GM12878 (cell line): ENCODE measurements around the gene SMKR1. TPM values are rescaled to one million over a fixed set of nuclear protein-coding genes. Genes with fewer than 3 reads are reported as not detected.

ENCODE experiments used
- ATAC-seq: fragments of 200-7000 bp; cut with Tn5 transposase; 3 replicates; pipeline ENCODE4 v1.9.1; 2020; ENCODE audit warnings: mild to moderate bottlenecking, moderate library complexity
- BruUV-seq: library from RNA; stranded (reverse); fragments of 400-500 nt; replicated peaks from 2 replicates; lab custom pipeline; 2021; lab: Mats Ljungman, UMichigan
- CTCF ChIA-PET: fragments of 300-600 bp; sonication (Branson Sonifier 250); formaldehyde crosslinking; extraction: SDS; loops from one replicate; lab custom pipeline; 2021; ENCODE audit warnings: inconsistent platforms; lab: Yijun Ruan, JAX
- POLR2A ChIA-PET: fragments of 350-600 bp; formaldehyde crosslinking; extraction: SDS; loops from one replicate; lab custom pipeline; 2021; ENCODE audit warnings: inconsistent platforms; lab: Charles Lee
- RAD21 ChIA-PET: fragments of 300-600 bp; sonication (Branson Sonifier 250); formaldehyde crosslinking; loops from one replicate; lab custom pipeline; 2023; ENCODE audit warnings: antibody characterized with exemption; ENCODE audit not compliant: unreplicated experiment; lab: Charles Lee
- SMC1A ChIA-PET: fragments of 300-600 bp; sonication (Branson Sonifier 250); formaldehyde crosslinking; loops from one replicate; lab custom pipeline; 2023; ENCODE audit not compliant: unreplicated experiment, uncharacterized antibody; lab: Charles Lee
- DNase-seq: peaks from one replicate; pipeline ENCODE4 v3.0.0-alpha.2; 2011; ENCODE audit warnings: low read depth, low spot score
- FAIRE-seq: peaks from 3 replicates; lab custom pipeline; 2011; peaks lifted over from hg19 to GRCh38; lab: Jason Lieb, UNC
- H2AFZ ChIP-seq: 2 replicates; pipeline ENCODE4 v1.6.0; 2011; ENCODE audit warnings: low read depth, low read length, control low read depth; ENCODE audit not compliant: control insufficient read depth
- H3K27ac ChIP-seq: 2 replicates; pipeline ENCODE4 v1.5.1; 2011; ENCODE audit warnings: control low read depth; ENCODE audit not compliant: control insufficient read depth, insufficient read depth
- H3K27me3 ChIP-seq, 2 experiments: replicated peaks in 1 of 2; 2 replicates each; pipeline versions ENCODE4 v1.6.0 to v1.6.1; 2011; ENCODE audit warnings: low read length in 1 of 2; ENCODE audit not compliant: control insufficient read depth in 2 of 2, insufficient read depth in 2 of 2
- H3K36me3 ChIP-seq, 2 experiments: 2 replicates each; pipeline ENCODE4 v1.5.1; 2011; ENCODE audit warnings: low read length in 1 of 2; ENCODE audit not compliant: control insufficient read depth in 2 of 2, insufficient read depth in 2 of 2
- H3K4me1 ChIP-seq: 2 replicates; pipeline ENCODE4 v1.6.1; 2011; ENCODE audit warnings: mild to moderate bottlenecking, low read length, moderate library complexity, mixed read lengths; ENCODE audit not compliant: control insufficient read depth, insufficient read depth
- H3K4me2 ChIP-seq: 2 replicates; pipeline ENCODE4 v1.6.0; 2011; ENCODE audit warnings: control low read depth; ENCODE audit not compliant: control insufficient read depth, insufficient read depth
- H3K4me3 ChIP-seq: fragments of 200-600 bp; sonication (generic); 2 replicates; pipeline ENCODE4 v1.5.1; 2016
- H3K79me2 ChIP-seq: 2 replicates; pipeline ENCODE4 v1.6.0; 2011; ENCODE audit warnings: low read length; ENCODE audit not compliant: control insufficient read depth, insufficient read depth
- H3K9ac ChIP-seq: 2 replicates; pipeline ENCODE4 v1.8.0; 2011; ENCODE audit warnings: low read length, control low read depth, mixed read lengths; ENCODE audit not compliant: control insufficient read depth, insufficient read depth
- H3K9me3 ChIP-seq: replicated peaks from 3 replicates; pipeline ENCODE4 v1.5.1; 2011; ENCODE audit warnings: mild to moderate bottlenecking, low read length; ENCODE audit not compliant: control insufficient read depth, insufficient read depth
- H4K20me1 ChIP-seq: 2 replicates; pipeline ENCODE4 v1.6.0; 2011; ENCODE audit not compliant: control insufficient read depth, insufficient read depth
- BCL11A ChIP-seq: IDR thresholded peaks from 2 replicates; pipeline ENCODE4 v1.6.1; 2011; ENCODE audit warnings: low read depth, low read length
- CBFB ChIP-seq: IDR thresholded peaks from 2 replicates; pipeline ENCODE4 v1.6.1; 2016; ENCODE audit warnings: antibody characterized with exemption, low read depth
- EP300 ChIP-seq, 2 experiments: fragments of 150-350 bp in 1 of 2; IDR thresholded peaks; 2 replicates each; pipeline ENCODE4 v1.6.1; 2011 to 2012; ENCODE audit warnings: low read depth in 2 of 2, low read length in 2 of 2, borderline replicate concordance in 1 of 2, improper control_type of control experiment in 1 of 2, inconsistent platforms in 1 of 2; ENCODE audit not compliant: control insufficient read depth in 1 of 2
- HDAC6 ChIP-seq: fragments of 200-600 bp; sonication (generic); IDR thresholded peaks from one replicate; pipeline ENCODE4 v1.8.0; 2017; ENCODE audit warnings: antibody characterized with exemption; ENCODE audit not compliant: unreplicated experiment
- IKZF1 ChIP-seq: fragments of 450-650 bp; conservative IDR thresholded peaks from 2 replicates; pipeline ENCODE4 v1.6.1; 2017; ENCODE audit warnings: antibody characterized with exemption, mild to moderate bottlenecking
- IKZF2 ChIP-seq, 2 experiments: fragments of 450-650 bp; IDR thresholded peaks; 2 replicates each; pipeline ENCODE4 v1.6.1; 2017; ENCODE audit warnings: mild to moderate bottlenecking in 2 of 2, moderate library complexity in 2 of 2
- TCF3 ChIP-seq: IDR thresholded peaks from 2 replicates; pipeline ENCODE4 v1.6.1; 2012; ENCODE audit warnings: low read depth, mild to moderate bottlenecking, low read length, borderline replicate concordance; ENCODE audit not compliant: insufficient read depth
- ZBTB11 ChIP-seq: fragments of 450-650 bp; formaldehyde crosslinking; IDR thresholded peaks from 2 replicates; pipeline ENCODE4 v1.5.0; 2022; ENCODE audit warnings: mild to moderate bottlenecking, missing genetic modification characterization
- ZNF384 ChIP-seq: IDR thresholded peaks from 2 replicates; pipeline ENCODE4 v1.6.1; 2012; ENCODE audit warnings: low read depth, mild to moderate bottlenecking, low read length, improper control_type of control experiment, borderline replicate concordance
- WGBS: methylation state at CpG from one replicate; pipeline ENCODE4 v1.1.6; 2016; ENCODE audit warnings: low lambda C conversion rate; ENCODE audit not compliant: insufficient replicate concordance, insufficient coverage; ENCODE audit errors: missing lambda C conversion rate; 5-methylcytosine and 5-hydroxymethylcytosine counted together
- in situ Hi-C: fragments of 300-500 bp; cut with MboI; formaldehyde crosslinking; loops from 9 replicates; pipeline ENCODE4 v1.14.3; 2018; ENCODE audit warnings: mixed read lengths
- intact Hi-C: fragments of 100-400 bp; cut with micrococcal nuclease; formaldehyde crosslinking; loops from one replicate; pipeline ENCODE4 v1.14.2; 2022; ENCODE audit not compliant: unreplicated experiment
- polyA plus RNA-seq, 11 experiments: library from polyadenylated mRNA; depleted of rRNA in 4 of 11; unstranded in 6 of 11; stranded (reverse) in 5 of 11; fragments of >200 nt; fragmentation: Nextera tagmentation in 4 of 11; fragmentation: Illumina TruSeq in 1 of 11; extraction: Ambion mirVana in 4 of 11; extraction: Trizol in 1 of 11; gene quantifications; 1 replicate in 1 of 11; 2 replicates in 10 of 11; pipeline versions ENCODE4 v1.2.1 to v1.2.3, GENCODE V29; 2011 to 2016; ENCODE audit warnings: inconsistent platforms in 2 of 11, missing spikeins in 2 of 11, low read depth in 1 of 11
- total RNA-seq, 4 experiments: library from RNA; depleted of rRNA in 3 of 4; stranded (reverse); fragments of >200 nt in 3 of 4; fragmentation: Illumina TruSeq in 1 of 4; extraction: Trizol in 1 of 4; gene quantifications; 2 replicates each; pipeline versions ENCODE4 v1.2.1 to v1.2.3, GENCODE V29; 2013 to 2021
- TF ChIP-seq, protein P1 (sequence below): fragments of 450-650 bp; IDR thresholded peaks from 2 replicates; pipeline ENCODE4 v1.6.1; 2017; ENCODE audit warnings: borderline replicate concordance

Gene SMKR1
- total and polyA plus RNA-seq, 10 of the 15 experiments (the other 5 are each of a cell fraction or from before 2014, with no cell fraction given), result 0.37 to 2.6 (median 0.83) TPM

GRCh38 chr7:129498021-129498420 lies 4.3 kb upstream of the SMKR1 start:
- SMC1A ChIA-PET, result no interaction called here
- RAD21 ChIA-PET, result no interaction called here
- WGBS, result 100% methylated on average over 1 of the region's 1 CpG
- DNase-seq, result no peak
- no peak overlapping the region for H2AFZ ChIP-seq
- no peaks in the 10 kb centered on the region for H4K20me1 ChIP-seq
- CTCF ChIA-PET, result no interaction called here
- no peaks in the 10 kb centered on the region for H3K27me3 ChIP-seq
- H3K9ac ChIP-seq, result no peak overlapping the region
- no peak overlapping the region for H3K4me2 ChIP-seq
- TF ChIP-seq, protein P1, sequence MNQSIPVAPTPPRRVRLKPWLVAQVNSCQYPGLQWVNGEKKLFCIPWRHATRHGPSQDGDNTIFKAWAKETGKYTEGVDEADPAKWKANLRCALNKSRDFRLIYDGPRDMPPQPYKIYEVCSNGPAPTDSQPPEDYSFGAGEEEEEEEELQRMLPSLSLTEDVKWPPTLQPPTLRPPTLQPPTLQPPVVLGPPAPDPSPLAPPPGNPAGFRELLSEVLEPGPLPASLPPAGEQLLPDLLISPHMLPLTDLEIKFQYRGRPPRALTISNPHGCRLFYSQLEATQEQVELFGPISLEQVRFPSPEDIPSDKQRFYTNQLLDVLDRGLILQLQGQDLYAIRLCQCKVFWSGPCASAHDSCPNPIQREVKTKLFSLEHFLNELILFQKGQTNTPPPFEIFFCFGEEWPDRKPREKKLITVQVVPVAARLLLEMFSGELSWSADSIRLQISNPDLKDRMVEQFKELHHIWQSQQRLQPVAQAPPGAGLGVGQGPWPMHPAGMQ, result no peak
- in situ Hi-C loops (no loop called here), intact Hi-C loops (no loop called here)
- H3K9me3 ChIP-seq, result no peaks in the 10 kb centered on the region
- H3K4me3 ChIP-seq, result no peak overlapping the region
- POLR2A ChIA-PET, result no interaction called here
- H3K36me3 ChIP-seq, result no peaks in the 10 kb centered on the region
- no TSS peak for BruUV-seq
- H3K4me1 ChIP-seq, result peaks cover 22% of the 10 kb centered on the region; the same call in 1 of the 2 replicates
- ATAC-seq, result no peak
- no peak overlapping the region for H3K27ac ChIP-seq
- no peak for FAIRE-seq
- H3K79me2 ChIP-seq, result no peaks in the 10 kb centered on the region

DNA sequence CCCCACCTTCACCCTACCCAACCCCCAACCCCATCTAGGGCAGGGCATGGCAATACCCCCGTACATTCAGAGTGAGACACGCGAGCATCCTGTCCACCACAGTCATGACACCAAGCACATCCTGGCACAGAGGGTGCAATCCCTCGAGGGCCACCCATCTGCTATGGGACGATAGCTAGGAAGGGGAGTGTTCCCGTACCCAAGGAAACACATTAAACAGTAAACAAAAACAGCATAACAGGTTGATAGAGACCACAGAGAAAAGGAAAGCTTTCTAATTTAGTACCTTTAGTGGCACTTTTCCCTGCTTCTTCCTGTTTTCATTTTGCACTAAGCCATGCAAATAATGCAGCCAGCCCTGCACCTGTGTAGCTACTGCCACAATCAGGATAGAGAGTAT lies 2.3 kb upstream of the SMKR1 start:
- peak overlapping the region; percentile 59 for H2AFZ ChIP-seq
- H3K27me3 ChIP-seq, result no peaks in the 10 kb centered on the region; a peak in 1 of 4 replicates
- in situ Hi-C loops, result no loop called here
- DNase-seq (peak; percentile 26), FAIRE-seq (no peak), ATAC-seq (peak; percentile 35)
- no peaks in the 10 kb centered on the region for H3K79me2 ChIP-seq
- ChIA-PET RAD21 (no interaction called here), POLR2A (no interaction called here), SMC1A (no interaction called here), CTCF (interaction anchor here (0.6 to 1.8 kb wide), 5 partner anchors 15 to 325 kb away, joined by 3 to 4 read pairs (median 3); no protein-coding TSS in a partner anchor)
- H3K4me1 ChIP-seq, result peaks cover 17% of the 10 kb centered on the region; the same call in 1 of the 2 replicates
- H3K36me3 ChIP-seq, result no peaks in the 10 kb centered on the region
- no peak overlapping the region for H3K4me3 ChIP-seq
- H4K20me1 ChIP-seq, result no peaks in the 10 kb centered on the region
- no peak overlapping the region for H3K27ac ChIP-seq
- peak overlapping the region; percentile 40 for H3K4me2 ChIP-seq
- intact Hi-C loops, result loop anchor here (10.0 kb wide), 1 partner anchor 225 kb away; no protein-coding TSS in a partner anchor
- H3K9me3 ChIP-seq, result no peaks in the 10 kb centered on the region
- no peak overlapping the region for H3K9ac ChIP-seq
- 2% methylated on average over 6 of the region's 6 CpGs for WGBS
- no TSS peak for BruUV-seq
- TF ChIP-seq IKZF1, result 0 out of 2 replicates have a peak, but pooled peaks have one; percentile 13
- peak; percentile 57 to 73; a peak in 2 of 4 replicates for TF ChIP-seq IKZF2 (IDR thresholded peaks at IDR 0.05)
- TF ChIP-seq TCF3, result peak; percentile 24; the same call in 1 of the 2 replicates
- TF ChIP-seq ZNF384, result no peak
- no peak for TF ChIP-seq ZBTB11 (CRISPR knock-in tag)
- peak in 1 of 2 experiments; percentile 34; a peak in 1 of 4 replicates for TF ChIP-seq EP300 (IDR thresholded peaks at IDR 0.05; ENCODE audit: borderline replicate concordance in 1 of 2, control insufficient read depth in 1 of 2, low read depth in 2 of 2, low read length in 2 of 2)
- TF ChIP-seq CBFB, result no peak
- no peak for TF ChIP-seq BCL11A
- TF ChIP-seq HDAC6, result no peak
